SK-N-MC (cell line): Measurements from ENCODE around the gene GAS5.

Source experiments
- EZH2 ChIP-seq: fragments of 200-600 bp; sonication (generic); IDR thresholded peaks from one replicate; pipeline ENCODE4 v1.6.1; 2017; ENCODE audit warnings: antibody characterized with exemption
- POLR2AphosphoS5 ChIP-seq: IDR thresholded peaks from 2 replicates; pipeline ENCODE4 v1.6.1; 2012; ENCODE audit warnings: mild to moderate bottlenecking, low read depth, low read length, borderline replicate concordance

GRCh38 chr1:173886746-173887611, 19.2 kb upstream of the GAS5 start:
- TF ChIP-seq POLR2AphosphoS5, result no peak
- no peak for TF ChIP-seq EZH2
